ENCODE data around the gene INTS6.

INTS6 gene

DNA sequence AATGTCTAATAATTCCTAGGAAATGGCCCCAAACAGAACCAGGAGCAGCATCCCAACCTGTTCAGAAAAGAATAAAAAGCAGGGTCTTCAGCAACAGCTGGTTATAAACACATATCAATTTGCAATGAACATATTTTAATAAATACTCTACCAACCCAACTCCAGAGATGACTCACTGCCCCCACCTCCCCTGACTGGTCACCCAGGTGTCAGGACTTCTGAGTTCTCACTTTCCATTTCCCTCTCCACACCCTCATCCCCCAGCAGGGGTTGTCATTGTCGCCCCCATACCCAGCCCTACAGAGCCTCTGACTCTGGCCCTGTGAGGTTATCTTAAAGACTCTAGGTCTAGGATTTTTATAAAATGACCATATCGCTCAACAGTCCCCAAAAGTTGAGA is 106.4 kb downstream of the INTS6 start:
- DNase-seq (ENCODE audit: low read depth), result no peak

DNA sequence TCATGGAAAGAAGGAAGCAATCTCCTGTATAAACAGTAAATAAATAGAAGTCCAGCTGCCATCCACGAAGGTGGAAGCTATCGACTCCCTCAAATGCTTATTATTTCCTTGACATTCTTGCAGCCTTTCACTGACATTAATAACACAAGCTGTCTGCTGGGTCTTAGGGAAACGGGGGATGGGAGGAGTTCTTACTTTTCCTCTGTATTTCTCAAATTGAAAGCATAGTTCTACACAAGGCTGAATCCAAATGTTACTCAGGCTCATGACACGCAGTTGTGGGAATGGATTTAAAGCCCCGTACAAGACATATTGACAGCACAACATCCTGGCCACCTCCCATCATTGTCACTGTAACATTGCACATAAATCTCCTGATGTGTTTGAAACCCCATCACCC is 109.4 kb downstream of the INTS6 start:
- DNase-seq (ENCODE audit: low read depth), result no peak

DNA sequence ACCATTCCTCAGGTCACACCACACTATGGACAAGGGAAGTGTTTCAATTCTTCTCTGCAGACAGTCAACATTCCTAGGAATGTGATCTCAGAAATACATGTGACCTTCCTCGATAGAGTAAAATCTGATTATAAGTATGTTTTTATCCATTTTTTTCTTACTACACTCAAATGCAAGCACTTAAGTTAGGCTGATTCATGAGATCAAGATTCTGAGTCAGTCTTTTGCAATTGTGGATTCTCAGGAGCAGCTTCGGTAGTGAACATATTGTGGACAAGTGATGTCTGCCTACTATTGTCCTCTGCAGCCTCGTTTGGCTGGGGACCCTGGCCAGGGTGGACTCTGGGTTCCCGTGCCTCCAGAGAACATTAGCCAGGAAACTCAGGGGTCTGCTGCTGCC is 110.1 kb downstream of the INTS6 start:
- DNase-seq (ENCODE audit: low read depth), result no peak

DNA sequence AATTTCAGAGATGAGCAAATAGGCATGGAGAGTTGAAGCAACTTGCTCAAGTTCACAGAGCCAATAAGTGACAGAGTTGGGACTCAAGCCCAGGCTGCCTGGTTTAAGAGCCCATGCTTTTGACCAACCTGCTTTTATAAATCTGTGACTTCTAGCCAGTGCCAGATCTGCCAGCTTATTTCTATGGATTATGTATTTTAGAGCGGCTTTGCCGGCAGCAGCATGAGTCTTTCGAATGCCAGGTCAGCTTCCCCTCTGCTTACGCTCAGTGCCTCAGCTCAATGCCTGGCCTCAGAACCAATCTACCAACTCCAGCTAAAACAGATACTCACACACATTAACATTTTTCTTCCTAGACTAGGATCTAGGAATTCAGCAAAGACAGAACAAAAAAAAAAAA is 111.0 kb downstream of the INTS6 start:
- no peak for DNase-seq (ENCODE audit: low read depth)

DNA sequence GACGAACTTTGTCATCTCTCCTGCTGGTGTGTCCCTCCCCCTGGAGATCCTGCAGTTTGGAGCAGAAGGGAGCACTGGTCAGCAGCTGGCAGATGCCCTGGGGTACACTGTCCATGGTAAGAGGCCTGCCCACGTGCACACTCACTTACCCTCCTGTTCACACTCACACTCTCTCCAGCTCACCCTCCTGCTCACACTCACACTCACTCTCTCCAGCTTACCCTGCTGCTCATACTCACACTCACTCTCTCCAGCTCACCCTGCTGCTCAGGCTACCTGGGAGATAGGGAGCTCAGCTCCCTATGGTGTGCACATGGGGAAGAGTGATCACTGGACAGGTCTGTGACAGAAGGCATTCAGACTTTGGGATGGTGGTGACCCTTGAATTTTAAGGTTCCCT is 111.6 kb downstream of the INTS6 start:
- DNase-seq (ENCODE audit: low read depth), result no peak

DNA sequence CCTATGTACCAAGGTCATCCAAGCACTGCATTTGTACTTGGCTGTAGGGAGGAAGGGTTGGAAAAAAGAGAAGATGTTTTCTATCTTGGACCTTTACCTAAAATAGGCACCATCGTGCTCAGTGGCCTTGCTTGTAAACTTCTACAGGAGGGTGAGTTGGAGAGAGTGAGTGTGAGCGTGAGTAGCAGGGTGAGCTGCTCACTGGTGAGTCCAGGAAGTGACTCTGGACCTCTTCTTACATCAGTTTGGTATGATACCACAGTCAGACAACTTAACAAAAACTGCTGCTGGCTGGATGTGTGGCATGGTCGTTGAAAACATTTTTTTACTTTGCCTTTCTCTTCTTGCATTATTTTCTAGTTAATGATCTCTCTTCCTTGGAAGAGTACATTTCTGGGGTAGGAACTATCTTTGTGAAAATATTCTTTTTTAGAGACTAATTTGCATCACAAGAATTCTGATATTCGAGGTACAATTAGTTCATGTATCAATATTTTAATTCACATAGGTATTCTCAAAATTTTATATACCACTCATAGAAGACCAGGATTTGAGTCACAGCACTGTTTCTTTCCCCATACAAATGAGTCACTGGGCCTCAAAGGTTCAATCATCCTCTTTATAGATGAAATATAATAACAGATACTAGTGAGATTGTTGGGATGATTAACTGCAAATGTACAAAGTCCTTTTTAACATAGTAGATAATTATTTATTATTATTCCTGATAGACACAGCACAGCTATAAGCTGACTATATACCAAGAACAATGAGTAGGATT is 112.7 kb downstream of the INTS6 start:
- DNase-seq (ENCODE audit: low read depth), result no peak

DNA sequence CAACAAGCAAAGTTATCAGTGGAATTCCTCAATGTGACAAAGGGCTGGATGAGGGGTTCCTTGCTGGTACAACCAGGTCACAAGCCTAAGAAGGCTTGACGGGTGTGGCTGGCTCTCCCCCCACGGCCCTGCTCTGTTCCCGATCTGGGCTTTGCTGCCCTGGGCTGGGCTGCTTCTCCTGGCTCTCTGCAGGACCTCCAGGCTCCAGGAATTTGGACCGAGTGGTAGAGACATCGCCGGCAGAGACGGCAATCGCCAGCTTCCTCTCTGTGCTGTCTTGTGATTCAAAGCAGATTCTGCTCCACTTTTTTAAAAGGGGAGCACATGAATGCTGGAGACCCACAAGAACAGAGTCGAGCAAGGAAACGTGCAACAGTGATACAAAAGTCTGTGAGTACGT is 113.5 kb downstream of the INTS6 start, which contains the start of gene SERPINE3:
Gene SERPINE3 (plus strand): TSS at position 338 of the 400 bp plus-strand sequence. CDS start 1,401 bp downstream, outside the sequence.
- DNase-seq (ENCODE audit: low read depth), result no peak

DNA sequence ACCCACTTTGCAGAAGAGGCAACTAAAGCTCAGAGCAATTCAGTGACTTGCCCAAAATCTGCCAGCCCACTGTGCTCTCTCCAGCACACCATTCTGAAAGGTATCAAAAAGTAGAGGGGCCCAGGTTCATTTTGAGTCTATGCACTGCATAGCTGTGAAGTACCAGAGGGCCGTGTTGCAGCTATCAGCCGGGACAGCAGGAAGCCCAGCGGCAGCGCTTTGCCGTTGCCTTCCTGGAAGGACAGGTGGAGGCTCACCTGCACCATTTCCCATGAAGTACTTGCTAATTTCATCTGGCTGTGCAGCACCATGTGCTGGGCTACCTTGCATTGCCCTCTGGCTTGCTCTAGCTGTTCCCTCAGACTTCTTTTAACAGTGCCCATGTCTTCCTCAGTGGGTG is 116.1 kb downstream of the INTS6 start:
- DNase-seq (ENCODE audit: low read depth), result no peak

DNA sequence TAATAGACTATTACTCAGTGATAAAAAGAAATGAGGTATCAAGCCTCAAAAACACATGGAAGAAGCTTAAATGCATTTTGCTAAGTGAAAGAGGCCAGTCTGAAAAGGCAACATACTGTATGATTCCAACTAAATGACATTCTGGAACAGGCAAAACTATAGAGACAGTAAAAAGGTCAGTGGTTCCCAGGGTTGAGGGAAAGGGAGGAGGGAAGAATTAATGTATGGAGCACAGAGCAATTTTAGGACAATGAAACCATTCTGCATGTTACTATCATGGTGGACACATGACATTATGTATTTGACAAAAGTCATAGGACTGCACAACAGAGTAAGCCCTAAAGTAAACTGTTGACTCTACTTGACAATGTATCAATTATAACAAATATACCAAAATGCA is 119.0 kb downstream of the INTS6 start:
- no peak for DNase-seq (ENCODE audit: low read depth)

DNA sequence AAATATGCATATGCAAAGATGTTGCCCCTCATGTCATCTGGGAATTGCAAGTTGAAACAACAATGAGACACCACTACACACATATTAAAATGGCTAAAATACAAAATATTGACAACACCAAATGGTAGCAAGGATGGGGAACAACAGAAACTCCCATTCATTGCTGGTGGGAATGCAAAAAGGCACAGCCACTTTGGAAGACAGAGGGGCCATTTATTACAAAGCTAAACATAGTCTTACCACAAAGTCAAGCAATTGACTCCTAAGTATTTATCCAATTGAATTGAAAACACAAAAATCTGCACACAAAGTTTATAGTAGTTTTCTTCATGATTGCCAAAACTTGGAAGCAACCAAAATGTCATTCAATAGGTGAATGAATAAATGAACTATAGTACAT is 119.4 kb downstream of the INTS6 start:
- DNase-seq (ENCODE audit: low read depth), result no peak

DNA sequence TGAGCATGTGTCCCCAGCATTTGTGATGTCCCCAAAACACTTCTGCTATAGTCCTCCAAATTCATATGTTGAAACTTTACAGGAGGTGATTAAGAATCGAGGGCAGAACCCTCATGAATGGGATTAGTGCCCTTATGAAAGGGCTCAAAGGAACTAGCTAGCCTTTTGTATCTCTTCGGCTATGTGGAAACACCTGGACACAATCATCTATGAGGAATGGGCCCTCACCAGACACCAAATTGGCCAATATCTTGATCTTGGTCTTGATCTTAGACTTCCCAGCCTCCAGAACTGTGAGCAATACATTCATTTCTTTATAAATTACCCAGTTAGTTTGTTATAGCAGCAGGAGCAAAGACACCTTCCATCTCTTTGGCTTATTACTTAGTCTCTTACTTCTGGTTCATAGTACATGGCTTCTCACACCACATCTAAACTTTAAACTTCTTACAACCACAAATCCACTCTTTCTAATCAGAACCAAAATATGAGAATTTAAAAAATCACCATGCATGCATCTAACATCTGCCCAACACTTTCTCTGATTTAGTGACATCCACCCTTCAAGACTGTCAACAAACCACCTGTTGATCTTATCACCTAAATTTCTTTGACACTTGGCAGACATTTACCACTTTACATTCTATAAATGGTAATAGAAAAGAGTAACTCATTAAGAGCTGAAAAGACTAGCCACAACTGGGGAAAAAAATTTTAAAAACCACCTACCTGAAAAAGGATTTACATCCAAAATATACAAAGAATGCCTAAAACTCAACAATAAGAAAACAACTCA is 120.1 kb downstream of the INTS6 start:
- DNase-seq (ENCODE audit: low read depth), result no peak

DNA sequence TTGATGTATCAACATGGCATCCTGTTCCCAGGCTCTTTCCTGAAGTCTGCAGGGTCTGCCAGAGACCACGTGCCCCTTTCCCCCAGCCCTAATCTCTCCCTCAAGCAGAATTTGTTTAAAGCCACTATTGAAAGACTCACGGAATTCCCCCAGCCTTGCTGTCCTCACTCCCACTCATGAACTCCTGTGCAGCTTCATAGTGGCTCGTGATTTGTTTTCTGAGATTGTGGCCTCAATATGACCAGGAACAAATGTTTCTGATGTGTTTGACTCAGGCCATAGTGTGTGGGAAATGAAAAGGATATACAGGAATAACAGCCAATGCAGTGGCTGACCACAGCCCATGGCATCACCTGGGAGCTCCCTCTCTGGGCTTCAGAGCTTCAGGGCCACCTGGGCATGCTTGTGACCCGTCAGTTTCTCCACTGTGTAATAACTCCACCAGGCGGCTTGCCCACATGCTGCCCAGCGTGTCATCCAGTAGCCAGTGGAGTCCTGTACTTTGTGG is 121.4 kb downstream of the INTS6 start:
- no peak for DNase-seq (ENCODE audit: low read depth)

DNA sequence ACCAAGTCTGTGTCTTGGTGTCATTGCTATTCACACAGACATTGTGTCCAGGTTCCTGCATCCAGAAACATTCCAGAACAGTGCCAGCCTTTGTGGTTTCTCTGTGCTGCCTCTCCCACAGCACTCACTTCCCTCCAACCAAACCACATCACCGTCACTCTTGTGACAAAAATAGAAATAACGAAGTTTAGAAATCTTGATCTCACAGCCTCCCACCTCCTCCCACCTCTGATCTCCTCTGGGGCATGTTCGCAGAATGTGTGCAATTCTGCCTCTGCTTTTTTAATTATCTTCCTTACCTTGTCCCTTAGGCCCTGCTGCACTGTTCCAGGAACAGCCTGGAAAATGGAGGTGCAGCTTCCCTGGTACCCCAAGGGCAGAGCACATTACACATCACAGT is 122.0 kb downstream of the INTS6 start:
- DNase-seq (ENCODE audit: low read depth), result no peak

DNA sequence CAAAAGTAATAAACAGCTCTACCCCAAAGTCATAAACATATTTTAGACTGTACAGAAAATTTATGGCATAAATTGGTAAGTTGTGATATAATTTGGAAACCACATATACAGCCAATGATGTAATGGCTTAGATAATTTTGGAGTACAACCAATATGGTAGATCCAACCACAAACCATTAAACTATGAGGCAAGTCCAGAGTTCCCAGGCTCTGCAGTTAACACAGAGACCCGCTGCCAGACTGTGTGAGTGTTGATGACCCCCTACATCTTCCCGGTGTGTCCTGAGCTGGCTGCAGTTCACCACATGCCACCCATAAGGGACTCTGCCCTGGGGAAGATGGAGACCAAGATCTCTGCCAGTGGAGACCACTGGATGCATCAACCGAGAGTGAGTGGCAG is 123.2 kb downstream of the INTS6 start:
- no peak for DNase-seq (ENCODE audit: low read depth)

DNA sequence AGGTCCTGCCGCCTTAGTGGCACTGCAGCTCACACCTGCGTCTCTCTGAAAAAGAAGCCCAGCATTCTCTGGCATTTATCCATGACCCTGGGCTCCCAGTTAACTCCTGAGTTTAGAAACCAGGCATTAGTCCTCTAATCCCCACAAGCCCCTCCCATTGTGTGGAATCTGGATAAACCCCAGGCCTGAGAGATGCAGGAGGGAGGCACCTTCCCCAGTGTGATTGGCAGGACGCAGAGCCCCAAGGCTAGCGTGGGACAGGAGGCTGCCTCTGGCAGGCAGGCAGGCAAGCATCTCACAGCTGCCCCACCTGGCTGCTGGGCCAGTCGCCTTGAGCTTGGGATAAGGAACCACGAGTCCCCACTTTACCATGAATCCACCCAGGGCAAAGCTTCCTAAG is 124.3 kb downstream of the INTS6 start:
- no peak for DNase-seq (ENCODE audit: low read depth)

DNA sequence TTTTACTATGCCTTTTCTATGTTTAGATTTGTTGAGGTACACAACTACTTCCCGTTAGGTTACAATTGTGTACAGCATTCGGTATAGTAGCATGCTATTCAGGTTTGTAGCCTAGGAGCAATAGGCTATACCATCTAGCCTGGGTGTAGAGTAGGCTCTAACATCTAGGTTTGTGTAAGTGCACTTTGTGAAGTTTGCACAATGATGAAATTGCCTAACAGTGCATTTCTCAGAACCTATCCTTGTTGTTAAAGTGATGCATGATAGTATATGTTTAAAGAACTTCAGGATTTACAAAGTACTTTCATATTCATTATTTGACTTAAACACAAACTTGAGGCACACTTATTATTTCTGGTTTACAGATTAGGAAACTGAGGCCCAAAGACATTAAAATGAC is 124.9 kb downstream of the INTS6 start:
- DNase-seq (ENCODE audit: low read depth), result no peak

DNA sequence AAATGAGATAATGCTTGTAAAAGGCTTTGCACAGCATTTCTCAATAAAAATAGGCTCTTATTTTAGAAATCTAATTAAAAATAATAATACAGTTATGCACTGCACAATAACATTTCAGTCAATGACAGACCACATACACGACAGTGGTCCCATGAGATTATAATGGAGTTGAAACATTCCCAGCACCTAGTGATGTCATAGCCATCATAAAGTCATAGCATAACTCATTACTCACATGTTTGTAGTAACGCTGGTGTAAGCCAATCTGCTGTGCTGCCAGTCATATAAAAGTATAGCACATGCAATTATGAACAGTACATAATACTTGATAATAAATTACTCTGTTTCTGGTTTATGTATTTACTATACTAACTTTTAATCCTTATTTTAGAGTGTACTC is 126.1 kb downstream of the INTS6 start:
- DNase-seq (ENCODE audit: low read depth), result no peak

DNA sequence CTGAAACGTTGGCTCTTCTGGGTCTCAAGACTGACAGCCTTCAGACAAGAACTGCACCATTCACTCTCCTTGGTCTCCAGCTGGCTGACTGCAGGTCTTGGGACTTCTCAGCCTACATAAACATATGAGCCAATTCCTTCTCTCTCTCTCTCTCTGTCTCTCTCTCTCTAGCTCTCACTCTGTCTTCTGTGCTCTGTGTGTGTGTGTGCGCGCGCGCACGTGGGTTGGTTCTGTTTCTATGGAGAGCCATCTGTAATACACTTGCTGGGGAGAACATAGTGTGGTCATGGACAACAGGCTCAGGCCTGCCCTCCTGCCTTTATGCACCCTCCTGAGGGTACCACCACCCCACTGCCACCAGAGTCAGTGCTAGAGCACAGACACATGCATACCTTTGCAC is 127.0 kb downstream of the INTS6 start:
- no peak for DNase-seq (ENCODE audit: low read depth)

DNA sequence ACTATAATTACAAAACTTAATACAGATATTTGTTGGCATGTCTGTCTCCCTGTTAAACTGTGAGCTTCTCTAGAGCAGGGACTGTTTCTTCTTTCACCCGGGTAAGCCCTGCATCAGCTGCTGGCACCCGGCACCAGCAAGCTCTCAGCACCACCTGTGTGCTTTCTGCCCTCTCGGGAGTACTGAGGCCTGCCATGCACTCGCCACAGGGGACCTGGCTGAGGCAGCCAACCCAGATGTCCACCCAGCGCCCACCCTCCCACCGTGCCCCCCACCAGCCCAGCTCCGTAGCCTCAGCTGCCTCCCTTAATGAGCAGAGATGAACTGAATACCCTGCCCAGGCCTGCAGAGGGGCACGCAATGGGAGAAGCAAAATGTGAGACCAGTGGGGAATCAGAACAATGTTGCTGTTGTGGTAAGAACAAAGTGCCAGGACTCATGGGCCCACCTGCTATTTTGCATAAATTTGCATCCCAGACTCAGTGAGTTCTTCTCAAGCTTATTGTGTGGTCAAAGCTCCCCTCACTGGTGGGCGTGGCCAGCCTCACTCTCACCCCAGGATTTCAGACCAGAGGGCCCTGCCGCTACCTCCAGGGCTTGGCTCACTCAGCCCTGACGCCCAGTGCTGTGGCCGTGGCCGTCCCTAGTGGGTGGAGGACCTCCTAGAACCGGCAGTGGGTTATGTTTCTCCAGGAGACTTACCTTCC is 128.0 kb downstream of the INTS6 start:
- DNase-seq (ENCODE audit: low read depth), result no peak

DNA sequence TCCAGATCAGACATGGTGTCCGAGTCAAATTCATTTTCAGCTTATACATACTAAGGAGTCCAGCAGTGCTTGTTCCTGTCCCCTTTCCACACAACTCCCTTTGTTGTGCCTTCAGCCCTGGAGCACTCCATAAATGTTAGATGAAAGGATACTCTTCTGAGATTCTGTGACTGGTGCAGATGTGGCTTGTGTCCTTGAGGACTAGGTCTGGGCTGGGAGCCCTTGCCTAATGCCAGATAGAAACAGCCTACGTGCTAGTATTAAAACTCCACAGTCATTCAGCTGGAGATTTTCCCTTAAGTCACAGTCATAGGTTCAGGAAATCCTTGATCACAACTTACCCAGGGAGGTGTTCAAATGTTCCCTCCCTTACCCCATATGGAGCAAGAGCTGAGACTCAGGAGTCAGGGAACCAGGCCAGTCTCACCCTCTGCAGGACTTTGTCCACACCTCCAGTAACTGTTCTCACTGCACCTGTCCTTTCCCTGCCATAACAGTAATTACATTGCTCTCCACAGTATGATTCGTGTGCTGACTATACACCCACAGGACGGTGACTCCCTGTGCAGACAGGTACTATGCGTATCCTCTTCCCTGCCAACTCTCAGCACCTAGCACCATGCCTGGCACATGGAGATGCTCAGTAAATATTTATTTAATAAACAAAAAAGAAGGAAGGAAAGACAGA is 128.9 kb downstream of the INTS6 start:
- DNase-seq (ENCODE audit: low read depth), result no peak

DNA sequence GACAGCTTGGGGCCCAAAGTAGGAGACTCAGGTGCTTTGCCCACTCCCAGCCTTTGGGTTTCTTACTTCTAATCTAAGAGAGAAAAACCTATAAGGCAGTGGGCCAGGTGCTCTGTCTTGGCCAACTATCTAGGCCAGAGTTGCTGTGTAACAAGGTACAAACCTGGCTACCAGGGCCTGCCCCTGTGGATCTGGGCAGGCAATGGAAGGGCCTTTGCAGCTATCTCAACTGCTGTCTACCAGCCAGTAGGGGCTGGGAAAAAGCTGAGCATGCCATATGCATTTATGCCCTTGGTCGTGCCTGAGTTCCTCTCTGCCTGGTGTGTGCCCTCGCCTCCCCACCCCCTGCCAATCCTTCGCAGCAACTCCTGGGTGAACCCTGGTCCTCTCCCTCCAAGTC is 130.0 kb downstream of the INTS6 start:
- no peak for DNase-seq (ENCODE audit: low read depth)

DNA sequence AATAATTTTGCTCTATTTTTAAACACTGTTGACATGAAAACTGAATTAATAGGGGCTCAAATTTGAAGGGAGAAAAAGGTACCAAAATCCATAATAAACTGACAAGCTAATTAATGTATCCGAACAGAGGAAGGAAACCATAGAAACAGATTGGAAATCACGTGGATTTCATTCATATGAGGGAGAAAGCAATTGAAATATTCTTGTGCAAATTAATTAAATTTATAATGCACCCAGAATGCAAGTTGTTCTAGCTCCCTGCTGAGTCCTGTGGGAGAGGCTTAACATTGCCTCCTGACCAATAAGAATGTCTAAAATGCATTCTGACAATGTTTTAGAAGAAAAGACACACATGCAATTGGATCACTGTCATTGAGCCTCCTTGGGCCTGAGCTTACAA is 131.0 kb downstream of the INTS6 start:
- no peak for DNase-seq (ENCODE audit: low read depth)
